AG04450 (cell line): ENCODE data around the gene SUCLG2. TPM values are rescaled to one million over a fixed set of nuclear protein-coding genes. Genes with fewer than 3 reads are reported as not detected.
A peak's percentile ranks its signal among the peaks of the same experiment; 100 is the strongest.

Experiments used
- CTCF ChIA-PET: fragments of 300-600, 350-600 bp; formaldehyde crosslinking; extraction: SDS; loops from one replicate; lab custom pipeline; 2022; ENCODE audit warnings: antibody characterized with exemption, inconsistent platforms; lab: Charles Lee
- POLR2A ChIA-PET: fragments of 350-600 bp; formaldehyde crosslinking; extraction: SDS; loops from one replicate; lab custom pipeline; 2021; ENCODE audit warnings: antibody characterized with exemption, inconsistent platforms; lab: Yijun Ruan, JAX
- DNase-seq: peaks from one replicate; pipeline ENCODE4 v3.0.0-alpha.2; 2011; ENCODE audit warnings: low read depth, low spot score
- H3K27ac ChIP-seq: one replicate; pipeline ENCODE4 v1.5.1; 2012; ENCODE audit warnings: low read depth, low read length, control low read depth
- H3K27me3 ChIP-seq: one replicate; pipeline ENCODE4 v1.6.0; 2012; ENCODE audit warnings: low read length; ENCODE audit not compliant: control insufficient read depth, insufficient read depth
- H3K4me3 ChIP-seq: 2 replicates; pipeline ENCODE4 v1.5.1; 2011; ENCODE audit warnings: mild to moderate bottlenecking, low read depth, low read length, control low read depth
- H3K9me3 ChIP-seq: 2 replicates; pipeline ENCODE4 v1.5.1; 2012; ENCODE audit warnings: low read length; ENCODE audit not compliant: control insufficient read depth, insufficient read depth
- polyA plus RNA-seq: library from polyadenylated mRNA; depleted of rRNA; stranded (reverse); fragments of >200 nt; gene quantifications from 2 replicates; pipeline ENCODE4 v1.2.3, GENCODE V29; 2011
- TF ChIP-seq, protein P1 (sequence below): IDR thresholded peaks from 2 replicates; pipeline ENCODE4 v1.5.1; 2011; ENCODE audit warnings: low read depth, low read length, control low read depth, inconsistent platforms

The SUCLG2 gene
- polyA plus RNA-seq, 1 experiment: 54.2 TPM

DNA sequence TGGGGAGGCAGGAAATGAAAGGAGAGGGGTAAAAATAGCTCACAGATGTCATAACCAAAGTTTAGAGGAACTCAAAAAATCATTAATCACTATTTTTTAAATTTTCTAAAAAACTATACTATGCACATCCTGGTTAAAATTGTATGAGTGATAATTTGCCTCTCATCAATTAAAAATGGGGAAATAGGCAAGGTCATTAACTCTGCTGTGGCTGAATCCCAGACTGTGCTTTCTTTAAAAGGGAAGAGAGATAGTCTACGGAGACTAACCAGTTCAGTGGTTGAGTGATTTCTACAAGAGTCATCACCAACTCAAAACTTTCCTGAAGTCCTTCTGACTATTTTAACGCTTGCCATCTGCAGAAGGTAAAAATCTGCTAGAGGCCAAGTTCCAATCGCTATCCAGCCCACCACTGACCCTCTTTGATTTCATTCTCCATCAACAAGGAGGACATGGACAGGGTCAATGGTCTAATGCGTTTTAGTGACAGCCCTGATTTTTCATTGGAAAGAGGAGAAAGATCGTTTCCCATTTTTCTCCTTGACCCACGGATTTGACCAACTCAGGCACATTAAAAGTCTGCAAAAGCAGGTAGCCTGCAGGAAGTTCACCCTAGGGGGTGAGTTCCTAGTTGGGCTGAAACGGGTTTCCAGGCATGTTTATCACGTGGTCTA is 850 bp downstream of the SUCLG2 start:
- DNase-seq: no peak
- peak overlapping the region; percentile 76 for H3K4me3 ChIP-seq
- ChIA-PET POLR2A (interaction anchor here (0.7 to 1.2 kb wide), 2 partner anchors 15 to 19 kb away, joined by 4 read pairs; no protein-coding TSS in a partner anchor), CTCF (interaction anchor here (1.5 to 1.6 kb wide), 2 partner anchors 136 to 269 kb away, joined by 3 read pairs; no protein-coding TSS in a partner anchor)
- peak overlapping the region; percentile 69 for H3K27ac ChIP-seq
- TF ChIP-seq, protein P1, sequence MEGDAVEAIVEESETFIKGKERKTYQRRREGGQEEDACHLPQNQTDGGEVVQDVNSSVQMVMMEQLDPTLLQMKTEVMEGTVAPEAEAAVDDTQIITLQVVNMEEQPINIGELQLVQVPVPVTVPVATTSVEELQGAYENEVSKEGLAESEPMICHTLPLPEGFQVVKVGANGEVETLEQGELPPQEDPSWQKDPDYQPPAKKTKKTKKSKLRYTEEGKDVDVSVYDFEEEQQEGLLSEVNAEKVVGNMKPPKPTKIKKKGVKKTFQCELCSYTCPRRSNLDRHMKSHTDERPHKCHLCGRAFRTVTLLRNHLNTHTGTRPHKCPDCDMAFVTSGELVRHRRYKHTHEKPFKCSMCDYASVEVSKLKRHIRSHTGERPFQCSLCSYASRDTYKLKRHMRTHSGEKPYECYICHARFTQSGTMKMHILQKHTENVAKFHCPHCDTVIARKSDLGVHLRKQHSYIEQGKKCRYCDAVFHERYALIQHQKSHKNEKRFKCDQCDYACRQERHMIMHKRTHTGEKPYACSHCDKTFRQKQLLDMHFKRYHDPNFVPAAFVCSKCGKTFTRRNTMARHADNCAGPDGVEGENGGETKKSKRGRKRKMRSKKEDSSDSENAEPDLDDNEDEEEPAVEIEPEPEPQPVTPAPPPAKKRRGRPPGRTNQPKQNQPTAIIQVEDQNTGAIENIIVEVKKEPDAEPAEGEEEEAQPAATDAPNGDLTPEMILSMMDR: no peak
- no peaks in the 10 kb centered on the region for H3K27me3 ChIP-seq
- peaks cover 4% of the 10 kb centered on the region; the same call in 1 of the 2 replicates for H3K9me3 ChIP-seq

DNA sequence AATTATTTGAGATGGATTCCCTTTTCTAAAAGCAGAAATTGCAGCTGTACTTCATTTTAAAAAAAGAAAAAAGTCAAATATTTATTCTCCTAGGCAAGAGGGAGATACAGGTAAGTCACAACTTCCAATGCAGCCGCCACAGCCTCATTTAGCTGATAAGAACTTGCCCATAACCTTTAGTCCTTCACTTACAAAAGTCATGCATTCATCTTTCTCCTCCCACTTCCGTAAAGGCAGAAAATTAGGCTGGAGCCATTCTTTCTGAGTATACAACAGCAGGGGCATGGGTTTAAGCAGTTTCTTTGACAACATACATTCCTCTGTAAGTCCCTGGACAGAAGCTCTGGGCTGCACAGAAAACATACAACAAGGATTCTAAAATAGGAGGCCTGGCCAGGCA is 4.3 kb downstream of the SUCLG2 start:
- no peak for DNase-seq
- CTCF ChIA-PET: interaction anchor here (1.0 kb wide), 1 partner anchor 711 kb away, joined by 3 read pairs; no protein-coding TSS in a partner anchor
- Histone ChIP-seq H3K9me3 (no peaks in the 10 kb centered on the region), H3K27ac (no peak overlapping the region), H3K4me3 (no peak overlapping the region), H3K27me3 (no peaks in the 10 kb centered on the region)
- POLR2A ChIA-PET: no interaction called here
- TF ChIP-seq, protein P1: no peak

DNA sequence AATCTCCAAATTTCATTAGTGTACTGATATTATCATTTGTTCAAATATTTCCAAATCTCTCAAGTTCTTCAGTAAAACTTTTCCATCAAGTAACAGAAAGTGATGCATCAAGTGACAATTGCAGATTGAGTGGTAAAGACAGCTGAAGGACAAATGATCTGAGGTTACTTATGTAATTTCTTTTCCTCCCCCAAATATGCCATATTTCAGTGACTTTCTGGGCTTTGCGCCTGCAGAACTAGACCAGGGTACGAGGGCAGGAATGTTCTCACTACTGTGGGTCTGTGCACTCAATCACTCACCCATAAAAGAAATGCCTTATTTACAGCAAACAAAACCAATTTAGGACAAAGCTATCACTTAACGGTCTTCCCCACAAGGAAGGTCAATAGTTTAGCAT is 4.7 kb downstream of the SUCLG2 start:
- Histone ChIP-seq H3K9me3 (no peaks in the 10 kb centered on the region), H3K4me3 (no peak overlapping the region), H3K27me3 (no peaks in the 10 kb centered on the region), H3K27ac (no peak overlapping the region)
- ChIA-PET CTCF (interaction anchor here (0.7 kb wide), 1 partner anchor 14 kb away, joined by 3 read pairs; no protein-coding TSS in a partner anchor), POLR2A (interaction anchor here (0.7 to 2.7 kb wide), 3 partner anchors 14 to 484 kb away, joined by 3 to 15 read pairs (median 3); no protein-coding TSS in a partner anchor)
- DNase-seq: no peak
- TF ChIP-seq, protein P1: no peak

DNA sequence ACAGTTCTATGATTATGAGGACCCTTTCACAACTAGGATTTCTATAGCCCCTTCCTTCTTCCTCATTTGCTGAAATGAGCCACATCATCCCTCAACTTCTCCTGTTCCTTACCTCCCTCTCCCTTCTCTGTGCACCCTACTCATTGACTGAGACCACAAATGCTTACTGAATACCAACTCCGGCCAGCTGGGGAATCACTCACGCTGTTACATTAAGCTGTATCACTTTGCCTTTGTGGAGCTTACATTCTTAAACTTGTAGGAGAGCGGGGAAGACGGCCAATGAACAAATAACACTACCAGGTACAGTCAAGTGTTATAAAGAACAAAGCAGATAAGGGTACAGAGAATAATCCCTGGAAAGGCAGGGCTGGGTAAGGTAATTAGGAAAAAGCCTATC is 5.7 kb downstream of the SUCLG2 start:
- H3K27me3 ChIP-seq: no peaks in the 10 kb centered on the region
- TF ChIP-seq, protein P1: no peak
- CTCF ChIA-PET: interaction anchor here (1.1 to 1.5 kb wide), 3 partner anchors 13 to 134 kb away, joined by 3 read pairs; no protein-coding TSS in a partner anchor
- H3K4me3 ChIP-seq: no peak overlapping the region
- no peak for DNase-seq
- H3K9me3 ChIP-seq: no peaks in the 10 kb centered on the region
- no peak overlapping the region for H3K27ac ChIP-seq
- POLR2A ChIA-PET: interaction anchor here (0.7 to 2.7 kb wide), 3 partner anchors 13 to 485 kb away, joined by 3 to 15 read pairs (median 3); no protein-coding TSS in a partner anchor

DNA sequence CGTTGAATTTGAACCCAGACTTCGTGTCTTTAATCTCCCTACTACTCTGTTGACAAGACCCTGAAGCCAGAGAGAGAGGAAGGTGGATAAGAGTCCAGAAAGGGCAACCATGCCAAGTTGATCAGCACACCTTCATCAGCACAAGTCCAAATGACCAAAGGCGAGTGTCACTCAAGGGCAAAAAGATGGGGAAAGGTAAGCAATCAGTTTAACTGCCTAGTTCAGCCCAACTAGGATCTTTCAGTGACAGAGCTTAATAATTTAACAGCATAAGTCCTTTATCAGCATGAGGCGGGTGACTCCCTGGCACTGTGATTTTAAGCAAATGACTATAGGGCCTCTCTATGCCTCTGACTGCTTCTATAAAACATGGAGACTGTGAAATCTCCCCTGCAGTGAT is 6.2 kb downstream of the SUCLG2 start:
- H3K9me3 ChIP-seq: no peaks in the 10 kb centered on the region
- no peak for DNase-seq
- TF ChIP-seq, protein P1: no peak
- ChIA-PET CTCF (interaction anchor here (0.8 to 1.5 kb wide), 6 partner anchors 13 to 264 kb away, joined by 3 to 4 read pairs (median 3); no protein-coding TSS in a partner anchor), POLR2A (interaction anchor here (1.3 to 2.7 kb wide), 2 partner anchors 13 to 158 kb away, joined by 3 to 15 read pairs; no protein-coding TSS in a partner anchor)
- no peaks in the 10 kb centered on the region for H3K27me3 ChIP-seq
- H3K27ac ChIP-seq: peak overlapping the region; percentile 93
- H3K4me3 ChIP-seq: no peak overlapping the region
